Parathyroid adenoma (tissue), 2 donors: Measurements from ENCODE around the gene SHROOM3.
A peak's percentile ranks its signal among the peaks of the same experiment; 100 is the strongest.

ENCODE experiments used
- H2AFZ ChIP-seq: fragments of 300-600 bp; sonication (generic); one replicate; pipeline ENCODE4 v1.7.0; 2017; ENCODE audit warnings: antibody characterized with exemption, mild to moderate bottlenecking
- H3K27ac ChIP-seq: fragments of 300-600 bp; sonication (generic); one replicate; pipeline ENCODE4 v1.7.0; 2017
- H3K27me3 ChIP-seq: fragments of 300-600 bp; sonication (generic); one replicate; pipeline ENCODE4 v1.7.0; 2017; ENCODE audit warnings: low read length; ENCODE audit not compliant: control insufficient read depth, insufficient read depth
- H3K36me3 ChIP-seq: fragments of 300-600 bp; sonication (generic); one replicate; pipeline ENCODE4 v1.7.0; 2017; ENCODE audit warnings: low read length; ENCODE audit not compliant: control insufficient read depth, insufficient read depth
- H3K4me1 ChIP-seq: fragments of 300-600 bp; sonication (generic); one replicate; pipeline ENCODE4 v1.7.0; 2017; ENCODE audit warnings: control low read depth
- H3K4me2 ChIP-seq: fragments of 300-600 bp; sonication (generic); one replicate; pipeline ENCODE4 v1.7.0; 2017; ENCODE audit warnings: low read length
- H3K4me3 ChIP-seq: fragments of 300-600 bp; sonication (generic); one replicate; pipeline ENCODE4 v1.7.0; 2017; ENCODE audit warnings: low read depth, low read length
- H3K79me2 ChIP-seq: fragments of 300-600 bp; sonication (generic); one replicate; pipeline ENCODE4 v1.7.0; 2017; ENCODE audit warnings: control low read depth
- H3K9ac ChIP-seq: fragments of 300-600 bp; sonication (generic); one replicate; pipeline ENCODE4 v1.7.0; 2017; ENCODE audit warnings: mild to moderate bottlenecking
- H3K9me3 ChIP-seq: fragments of 300-600 bp; sonication (generic); one replicate; pipeline ENCODE4 v1.7.0; 2017; ENCODE audit warnings: low read length; ENCODE audit not compliant: control insufficient read depth
- TF ChIP-seq, protein P1 (sequence below): fragments of 300-600 bp; sonication (generic); IDR thresholded peaks from one replicate; pipeline ENCODE4 v1.7.0; 2017; ENCODE audit warnings: antibody characterized with exemption, mild to moderate bottlenecking
- donor health status: primary hyperparathyroidism.

The SHROOM3 gene

DNA sequence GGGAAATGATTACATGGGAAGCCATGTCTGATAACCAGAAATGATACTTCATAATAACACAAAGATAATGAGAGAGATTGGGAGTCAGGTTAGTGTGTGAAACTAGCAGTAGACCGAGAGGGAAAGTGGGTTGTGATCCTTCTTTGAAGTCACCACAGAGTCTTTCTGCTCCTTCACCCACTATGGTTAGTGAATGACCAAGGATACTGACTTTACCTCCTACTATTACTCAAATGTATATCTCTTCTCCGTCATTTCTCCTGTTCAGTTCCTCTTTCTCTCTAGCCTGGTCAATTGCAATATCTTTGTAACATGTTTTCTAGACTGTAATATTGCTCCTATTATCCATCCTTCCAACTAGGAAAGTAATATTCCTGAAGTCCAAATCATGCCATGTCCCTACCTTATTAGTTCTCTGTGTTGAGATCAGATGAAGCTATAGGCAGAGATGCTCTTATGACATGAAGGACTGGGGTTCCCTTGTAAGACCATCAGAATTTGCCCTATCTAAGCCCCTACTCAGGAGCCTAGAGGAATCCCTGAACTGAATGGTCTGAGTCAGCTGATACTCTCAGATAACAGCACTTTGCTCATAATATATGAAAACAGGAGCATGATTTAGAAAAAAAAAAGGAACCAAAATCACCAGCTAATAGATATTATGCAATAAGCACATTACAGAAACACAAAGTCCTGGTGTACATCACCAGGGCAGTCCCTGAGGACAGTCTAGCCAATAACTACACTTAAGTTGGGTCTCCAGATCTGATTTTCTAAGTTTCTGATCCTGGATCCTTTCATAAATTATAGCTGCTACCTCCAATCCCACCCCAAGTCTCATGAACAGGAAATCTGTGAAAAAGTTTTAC, 81.2 kb downstream of the SHROOM3 start:
- Histone ChIP-seq H3K9ac (no peak overlapping the region), H3K27ac (no peak overlapping the region), H3K4me2 (no peak overlapping the region), H3K36me3 (no peaks in the 10 kb centered on the region), H3K9me3 (no peaks in the 10 kb centered on the region), H3K4me1 (no peaks in the 10 kb centered on the region), H3K4me3 (no peak overlapping the region), H2AFZ (no peak overlapping the region), H3K27me3 (no peaks in the 10 kb centered on the region), H3K79me2 (no peaks in the 10 kb centered on the region)
- TF ChIP-seq, protein P1, sequence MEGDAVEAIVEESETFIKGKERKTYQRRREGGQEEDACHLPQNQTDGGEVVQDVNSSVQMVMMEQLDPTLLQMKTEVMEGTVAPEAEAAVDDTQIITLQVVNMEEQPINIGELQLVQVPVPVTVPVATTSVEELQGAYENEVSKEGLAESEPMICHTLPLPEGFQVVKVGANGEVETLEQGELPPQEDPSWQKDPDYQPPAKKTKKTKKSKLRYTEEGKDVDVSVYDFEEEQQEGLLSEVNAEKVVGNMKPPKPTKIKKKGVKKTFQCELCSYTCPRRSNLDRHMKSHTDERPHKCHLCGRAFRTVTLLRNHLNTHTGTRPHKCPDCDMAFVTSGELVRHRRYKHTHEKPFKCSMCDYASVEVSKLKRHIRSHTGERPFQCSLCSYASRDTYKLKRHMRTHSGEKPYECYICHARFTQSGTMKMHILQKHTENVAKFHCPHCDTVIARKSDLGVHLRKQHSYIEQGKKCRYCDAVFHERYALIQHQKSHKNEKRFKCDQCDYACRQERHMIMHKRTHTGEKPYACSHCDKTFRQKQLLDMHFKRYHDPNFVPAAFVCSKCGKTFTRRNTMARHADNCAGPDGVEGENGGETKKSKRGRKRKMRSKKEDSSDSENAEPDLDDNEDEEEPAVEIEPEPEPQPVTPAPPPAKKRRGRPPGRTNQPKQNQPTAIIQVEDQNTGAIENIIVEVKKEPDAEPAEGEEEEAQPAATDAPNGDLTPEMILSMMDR, result no peak

DNA sequence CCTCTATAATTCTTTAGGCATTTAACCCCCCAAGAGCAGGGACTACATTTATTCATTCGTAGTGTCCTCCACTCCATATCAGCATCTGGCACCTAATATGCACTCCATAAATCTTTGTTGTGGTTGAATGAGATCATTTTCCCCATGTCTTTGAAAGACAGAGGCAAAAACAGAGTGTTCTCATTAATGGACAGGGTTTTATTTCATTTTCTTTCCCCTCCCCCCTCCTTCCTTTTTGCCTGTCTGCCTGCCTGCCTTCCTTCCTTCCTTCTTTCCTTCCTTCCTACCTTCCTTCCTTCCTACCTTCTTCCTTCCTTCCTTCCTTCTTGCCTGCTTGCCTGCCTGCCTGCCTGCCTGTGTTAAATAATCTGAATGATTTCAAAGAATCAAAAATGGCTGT, 83.2 kb downstream of the SHROOM3 start:
- Histone ChIP-seq H3K4me3 (no peak overlapping the region), H3K27me3 (no peaks in the 10 kb centered on the region), H2AFZ (no peak overlapping the region), H3K9ac (no peak overlapping the region), H3K4me1 (no peaks in the 10 kb centered on the region), H3K36me3 (no peaks in the 10 kb centered on the region), H3K9me3 (no peaks in the 10 kb centered on the region), H3K27ac (no peak overlapping the region), H3K4me2 (no peak overlapping the region), H3K79me2 (no peaks in the 10 kb centered on the region)
- TF ChIP-seq, protein P1, result no peak

DNA sequence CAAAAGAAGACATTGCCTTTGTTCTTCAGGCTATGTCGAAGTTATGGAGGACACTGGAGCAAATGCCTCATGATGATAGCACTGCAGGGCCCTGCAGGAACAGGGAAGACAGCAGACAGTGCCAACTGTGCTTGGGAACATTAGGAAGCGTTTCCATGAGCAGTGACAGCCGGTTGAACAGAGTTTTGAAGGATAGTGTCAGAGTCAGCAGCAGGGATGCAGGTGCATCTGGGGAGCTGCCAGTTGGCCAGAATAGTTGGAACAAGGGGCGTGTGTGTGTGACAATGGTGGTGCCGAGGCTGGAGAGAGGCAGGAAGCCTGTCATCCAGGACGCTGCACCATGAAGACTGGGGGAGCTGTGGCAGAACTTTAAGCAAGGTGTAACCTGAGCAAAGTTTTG, 88.6 kb downstream of the SHROOM3 start:
- Histone ChIP-seq H3K9ac (no peak overlapping the region), H3K4me2 (no peak overlapping the region), H3K4me3 (no peak overlapping the region), H3K9me3 (no peaks in the 10 kb centered on the region), H3K79me2 (no peaks in the 10 kb centered on the region), H3K27ac (no peak overlapping the region), H3K36me3 (no peaks in the 10 kb centered on the region), H3K4me1 (no peaks in the 10 kb centered on the region), H3K27me3 (no peaks in the 10 kb centered on the region), H2AFZ (peak overlapping the region; percentile 46)
- TF ChIP-seq, protein P1, result no peak

DNA sequence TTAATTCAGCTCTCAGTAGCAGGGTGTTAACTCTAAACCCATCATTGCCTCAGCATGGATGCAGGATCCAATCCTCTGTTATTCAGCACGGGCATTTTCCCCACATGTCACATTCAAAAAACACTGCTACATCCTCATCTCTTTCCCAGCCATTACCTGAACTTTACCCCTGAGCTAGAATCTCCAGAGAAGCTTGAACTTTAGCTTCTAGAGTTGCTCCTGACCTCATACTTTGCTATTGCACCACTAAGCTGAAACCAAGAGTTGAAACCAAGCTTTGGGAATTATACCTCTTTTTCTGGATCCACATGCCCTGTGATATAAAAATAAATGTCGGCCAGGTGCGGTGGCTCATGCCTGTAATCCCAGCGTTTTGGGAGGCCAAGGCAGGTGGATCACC, 90.7 kb downstream of the SHROOM3 start:
- Histone ChIP-seq H3K9ac (no peak overlapping the region), H2AFZ (no peak overlapping the region), H3K9me3 (no peaks in the 10 kb centered on the region), H3K4me3 (no peak overlapping the region), H3K79me2 (no peaks in the 10 kb centered on the region), H3K36me3 (no peaks in the 10 kb centered on the region), H3K27ac (no peak overlapping the region), H3K4me2 (no peak overlapping the region), H3K27me3 (no peaks in the 10 kb centered on the region), H3K4me1 (no peaks in the 10 kb centered on the region)
- TF ChIP-seq, protein P1, result no peak

DNA sequence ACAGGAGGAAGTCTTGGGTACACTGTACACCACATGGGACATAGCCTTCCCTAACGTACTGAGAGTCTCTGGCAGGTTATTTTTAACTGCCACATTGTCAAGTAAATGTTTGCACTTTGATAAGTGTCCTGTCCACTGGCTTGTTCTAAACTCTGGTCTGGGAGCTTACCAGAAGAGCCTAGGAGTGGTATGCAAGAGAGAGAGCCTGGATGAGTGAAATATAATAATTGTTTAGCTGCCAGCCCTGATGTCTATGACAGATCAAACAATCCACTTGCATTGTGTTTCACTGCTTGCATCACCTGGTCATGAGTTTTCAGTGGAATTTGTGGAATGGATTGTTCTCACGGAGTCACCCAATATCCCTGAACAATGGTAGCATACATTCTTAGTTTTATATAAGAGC, 91.6 kb downstream of the SHROOM3 start:
- Histone ChIP-seq H3K79me2 (no peaks in the 10 kb centered on the region), H3K4me1 (no peaks in the 10 kb centered on the region), H3K4me2 (no peak overlapping the region), H3K36me3 (no peaks in the 10 kb centered on the region), H3K27ac (no peak overlapping the region), H3K27me3 (no peaks in the 10 kb centered on the region), H3K4me3 (no peak overlapping the region), H2AFZ (no peak overlapping the region), H3K9me3 (no peaks in the 10 kb centered on the region), H3K9ac (no peak overlapping the region)
- TF ChIP-seq, protein P1, result no peak
